GM23338 (cell line): ENCODE data around the gene MED17. TPM values are rescaled to one million over a fixed set of nuclear protein-coding genes. Genes with fewer than 3 reads are reported as not detected.

Experiments
- ATAC-seq: fragments of 200-7000 bp; cut with Tn5 transposase; 3 replicates; pipeline ENCODE4 v1.9.1; 2020
- DNase-seq: peaks from one replicate; pipeline ENCODE4 v3.0.0-alpha.2; 2015; ENCODE audit warnings: low spot score
- H2AFZ ChIP-seq: fragments of 200-600 bp; sonication (generic); 2 replicates; pipeline ENCODE4 v1.8.0; 2016; ENCODE audit warnings: antibody characterized with exemption, mild to moderate bottlenecking, moderate library complexity
- H3F3A ChIP-seq: fragments of 200-600 bp; sonication (generic); replicated peaks from 2 replicates; pipeline ENCODE4 v1.8.0; 2017; ENCODE audit warnings: antibody characterized with exemption, mixed run types, low read depth
- H3K27ac ChIP-seq: fragments of 200-600 bp; sonication (generic); 2 replicates; pipeline ENCODE4 v1.6.1; 2016; ENCODE audit warnings: low read depth
- H3K27me3 ChIP-seq: fragments of 200-600 bp; sonication (generic); 2 replicates; pipeline ENCODE4 v1.8.0; 2016; ENCODE audit warnings: mild to moderate bottlenecking, mixed run types, moderate library complexity; ENCODE audit not compliant: insufficient read depth
- H3K36me3 ChIP-seq: fragments of 200-600 bp; sonication (generic); 2 replicates; pipeline ENCODE4 v1.8.0; 2016; ENCODE audit warnings: mild to moderate bottlenecking; ENCODE audit not compliant: insufficient read depth
- H3K4me1 ChIP-seq: fragments of 200-600 bp; sonication (generic); 2 replicates; pipeline ENCODE4 v1.8.0; 2016; ENCODE audit warnings: mild to moderate bottlenecking, moderate library complexity; ENCODE audit not compliant: insufficient read depth
- H3K4me2 ChIP-seq: fragments of 200-600 bp; sonication (generic); 2 replicates; pipeline ENCODE4 v1.7.1; 2017; ENCODE audit warnings: mixed run types
- H3K4me3 ChIP-seq: fragments of 200-600 bp; sonication (generic); 2 replicates; pipeline ENCODE4 v1.6.1; 2016; ENCODE audit warnings: mixed run types
- H3K79me2 ChIP-seq: fragments of 200-600 bp; sonication (generic); replicated peaks from 2 replicates; pipeline ENCODE4 v1.8.0; 2017; ENCODE audit warnings: mild to moderate bottlenecking; ENCODE audit not compliant: insufficient read depth
- H3K9me2 ChIP-seq: fragments of 200-600 bp; sonication (generic); 2 replicates; pipeline ENCODE4 v1.8.0; 2017; ENCODE audit not compliant: insufficient read depth
- H4K20me1 ChIP-seq: fragments of 200-600 bp; sonication (generic); replicated peaks from 2 replicates; pipeline ENCODE4 v1.8.0; 2017; ENCODE audit warnings: mild to moderate bottlenecking; ENCODE audit not compliant: insufficient read depth
- H3K27ac Mint-ChIP-seq: 2 replicates; pipeline ENCODE4 v1.8.0; 2020; ENCODE audit warnings: inconsistent platforms, mild to moderate bottlenecking, moderate library complexity, mixed read lengths
- H3K27me3 Mint-ChIP-seq: 3 replicates; pipeline ENCODE4 v1.8.0; 2022; ENCODE audit warnings: low read depth, mild to moderate bottlenecking, moderate library complexity, mixed read lengths, inconsistent platforms; ENCODE audit not compliant: insufficient read depth, poor library complexity
- H3K36me3 Mint-ChIP-seq: 3 replicates; pipeline ENCODE4 v1.8.0; 2021; ENCODE audit warnings: low read depth, mild to moderate bottlenecking, inconsistent platforms, moderate library complexity, mixed read lengths
- H3K4me1 Mint-ChIP-seq: 3 replicates; pipeline ENCODE4 v1.8.0; 2020; ENCODE audit warnings: mild to moderate bottlenecking, inconsistent platforms, mixed read lengths
- H3K4me3 Mint-ChIP-seq: 3 replicates; pipeline ENCODE4 v1.8.0; 2021; ENCODE audit warnings: moderate library complexity, mild to moderate bottlenecking, inconsistent platforms, mixed read lengths
- H3K9me3 Mint-ChIP-seq: 3 replicates; pipeline ENCODE4 v1.8.0; 2020; ENCODE audit warnings: moderate library complexity, mild to moderate bottlenecking, inconsistent platforms, mixed read lengths
- CREB1 ChIP-seq: fragments of 250-450 bp; sonication (Bioruptor Pico); IDR thresholded peaks from 2 replicates; pipeline ENCODE4 v1.5.0; 2020; ENCODE audit warnings: low read depth, mild to moderate bottlenecking, moderate library complexity
- EZH2 ChIP-seq: fragments of 200-600 bp; sonication (generic); IDR thresholded peaks from one replicate; pipeline ENCODE4 v1.8.0; 2017; ENCODE audit warnings: antibody characterized with exemption, mild to moderate bottlenecking, low read depth; ENCODE audit not compliant: unreplicated experiment
- JUNB ChIP-seq: IDR thresholded peaks from one replicate; pipeline ENCODE4 v1.6.1; 2016; ENCODE audit warnings: antibody characterized with exemption; ENCODE audit not compliant: unreplicated experiment
- STAT1 ChIP-seq: IDR thresholded peaks from one replicate; pipeline ENCODE4 v1.6.1; 2016; ENCODE audit warnings: antibody characterized with exemption; ENCODE audit not compliant: unreplicated experiment
- ZNF114 ChIP-seq: fragments of 250-450 bp; sonication (Bioruptor Pico); IDR thresholded peaks from 2 replicates; pipeline ENCODE4 v1.5.0; 2020; ENCODE audit warnings: mild to moderate bottlenecking, moderate library complexity
- ZNF331 ChIP-seq: fragments of 250-450 bp; sonication (Bioruptor Pico); IDR thresholded peaks from 2 replicates; pipeline ENCODE4 v1.5.0; 2020; ENCODE audit warnings: low read depth, mild to moderate bottlenecking, moderate library complexity
- ZNF462 ChIP-seq: fragments of 250-450 bp; sonication (Bioruptor Pico); IDR thresholded peaks from 2 replicates; pipeline ENCODE4 v1.5.0; 2020; ENCODE audit warnings: mild to moderate bottlenecking, moderate library complexity
- polyA plus RNA-seq: library from polyadenylated mRNA; unstranded; fragments of >200 nt; fragmentation: Nextera tagmentation; extraction: Ambion mirVana; gene quantifications from 2 replicates; pipeline ENCODE4 v1.2.1, GENCODE V29; 2016
- total RNA-seq: library from RNA; depleted of rRNA; stranded (reverse); fragments of >200 nt; shearing (Covaris generic); gene quantifications from 2 replicates; pipeline ENCODE4 v1.2.3, GENCODE V29; 2014

The MED17 gene
- total and polyA plus RNA-seq, 2 experiments from 2014 or later: 19.1 to 31.2 TPM

DNA sequence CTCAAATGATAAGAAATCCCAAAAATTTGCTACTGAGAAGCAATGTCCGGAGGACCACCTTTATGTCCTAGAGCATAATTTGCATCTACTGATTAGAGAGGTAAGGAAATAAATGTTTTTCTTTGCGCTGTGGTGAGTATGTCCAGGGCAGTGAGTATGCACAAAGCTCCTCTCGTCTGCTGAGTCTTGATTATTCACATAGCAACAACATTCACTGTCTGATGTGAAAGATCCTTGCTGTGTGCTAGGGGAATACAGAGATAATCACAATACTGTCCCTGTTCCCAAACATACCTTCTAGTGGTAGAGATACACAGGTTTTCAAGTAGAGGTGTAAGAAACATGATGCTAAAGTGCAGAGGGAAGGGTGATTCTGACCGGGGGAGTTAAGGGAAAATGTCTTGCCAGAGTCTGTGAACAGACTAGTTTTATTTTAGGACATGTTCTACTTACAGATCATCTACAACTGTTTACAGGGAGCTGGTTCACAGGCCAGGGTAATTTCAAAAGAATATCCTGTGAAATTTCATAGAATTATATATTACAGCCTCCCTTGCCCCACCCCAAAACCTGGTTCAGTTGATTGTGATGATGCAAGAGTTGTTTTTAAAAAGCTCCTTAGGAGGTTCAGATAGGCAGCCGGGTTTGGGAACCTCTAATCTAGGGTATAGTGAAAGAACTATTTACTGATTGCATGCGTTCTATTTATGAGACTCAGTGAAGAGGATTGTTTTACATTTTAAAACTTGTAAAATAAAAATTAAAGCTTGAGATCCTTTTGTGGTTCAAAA, 12.6 kb downstream of the MED17 start:
- H3K79me2 ChIP-seq: peaks cover 5% of the 10 kb centered on the region
- Mint-ChIP-seq H3K27ac (no peak overlapping the region), H3K4me1 (no peaks in the 10 kb centered on the region), H3K9me3 (no peaks in the 10 kb centered on the region), H3K36me3 (peaks cover 85% of the 10 kb centered on the region), H3K4me3 (no peak overlapping the region), H3K27me3 (peaks cover 1% of the 10 kb centered on the region)
- H3F3A ChIP-seq: no peaks in the 10 kb centered on the region; the same call in 1 of the 2 replicates
- DNase-seq (no peak), ATAC-seq (no peak)
- H3K27ac ChIP-seq: no peak overlapping the region
- H3K27me3 ChIP-seq: no peaks in the 10 kb centered on the region
- H3K4me2 ChIP-seq: no peak overlapping the region
- H3K4me1 ChIP-seq: no peaks in the 10 kb centered on the region
- no peak overlapping the region for H2AFZ ChIP-seq
- H4K20me1 ChIP-seq: peaks cover 10% of the 10 kb centered on the region; the same call in 1 of the 2 replicates
- no peak overlapping the region for H3K4me3 ChIP-seq
- H3K36me3 ChIP-seq: peaks cover 73% of the 10 kb centered on the region
- TF ChIP-seq STAT1 (no peak), CREB1 (CRISPR knock-in tag) (no peak), ZNF462 (CRISPR knock-in tag) (no peak), EZH2 (no peak), ZNF114 (CRISPR knock-in tag) (no peak), JUNB (no peak), ZNF331 (CRISPR knock-in tag) (no peak)
- H3K9me2 ChIP-seq: no peaks in the 10 kb centered on the region
